HepG2 (cell line): ENCODE results near the gene WDR41. TPM values are rescaled to one million over a fixed set of nuclear protein-coding genes. Genes with fewer than 3 reads are reported as not detected.

ENCODE experiments used
- CCAR2 ChIP-seq: fragments of 200-400 bp; formaldehyde crosslinking; optimal IDR thresholded peaks from 2 replicates; pipeline ENCODE3; 2018; ENCODE audit warnings: low read depth, mild to moderate bottlenecking, low read length, moderate library complexity
- FOSL2 ChIP-seq: sonication (generic); formaldehyde crosslinking; IDR thresholded peaks from 2 replicates; pipeline ENCODE4 v1.4.0; 2020; ENCODE audit warnings: missing genetic modification reagents
- KMT2B ChIP-seq: IDR thresholded peaks from 2 replicates; pipeline ENCODE4 v1.6.1; 2016; ENCODE audit warnings: missing genetic modification reagents, missing compliant biosample characterization
- PHF20 ChIP-seq: sonication (generic); formaldehyde crosslinking; IDR thresholded peaks from 2 replicates; pipeline ENCODE4 v1.5.0; 2020; ENCODE audit warnings: mild to moderate bottlenecking, missing genetic modification reagents
- PPARG ChIP-seq: conservative IDR thresholded peaks from 2 replicates; pipeline ENCODE4 v1.6.1; 2016; ENCODE audit warnings: missing biosample characterization, missing genetic modification reagents
- ZNF18 ChIP-seq: sonication (generic); formaldehyde crosslinking; IDR thresholded peaks from 2 replicates; pipeline ENCODE4 v1.8.0; 2022; ENCODE audit warnings: mild to moderate bottlenecking, missing genetic modification reagents; ENCODE audit not compliant: insufficient replicate concordance
- ZNF589 ChIP-seq: sonication (generic); formaldehyde crosslinking; conservative IDR thresholded peaks from 2 replicates; pipeline ENCODE4 v1.8.0; 2022; ENCODE audit warnings: mild to moderate bottlenecking, moderate library complexity, missing genetic modification reagents
- ZNF644 ChIP-seq: IDR thresholded peaks from 2 replicates; pipeline ENCODE4 v1.6.1; 2016; ENCODE audit warnings: low read depth
- polyA plus RNA-seq, 8 experiments: library from polyadenylated mRNA; depleted of rRNA in 3 of 8; stranded (reverse) in 7 of 8; unstranded in 1 of 8; fragments of >200 nt; fragmentation: Illumina TruSeq in 4 of 8; extraction: Trizol in 4 of 8; gene quantifications; 2 replicates each; pipeline versions ENCODE4 v1.2.1 to v1.2.3, GENCODE V29; 2011 to 2016; ENCODE audit warnings: low read depth in 4 of 8, missing spikeins in 1 of 8, mixed read lengths in 1 of 8; ENCODE audit not compliant: insufficient read depth in 1 of 8
- total RNA-seq, 5 experiments: library from RNA; depleted of rRNA; stranded (reverse); fragments of >200 nt; fragmentation: Illumina TruSeq; extraction: Trizol; gene quantifications; 2 replicates each; pipeline ENCODE4 v1.2.3, GENCODE V29; 2016; ENCODE audit warnings: low read depth in 1 of 5
- TF ChIP-seq, protein P1 (sequence below): sonication (generic); formaldehyde crosslinking; IDR thresholded peaks from one replicate; pipeline ENCODE4 v1.5.1; 2020; ENCODE audit warnings: mild to moderate bottlenecking, missing genetic modification reagents; ENCODE audit errors: not compliant biosample characterization
- TF ChIP-seq, protein P2 (sequence below): IDR thresholded peaks from 2 replicates; pipeline ENCODE4 v1.6.1; 2018; ENCODE audit warnings: missing genetic modification reagents
- TF ChIP-seq, protein P3 (sequence below): sonication (generic); formaldehyde crosslinking; IDR thresholded peaks from 2 replicates; pipeline ENCODE4 v1.5.0; 2020; ENCODE audit warnings: missing genetic modification reagents

The WDR41 gene
- total and polyA plus RNA-seq, 2 of the 13 experiments (the other 11 are each of a cell fraction or from before 2014, with no cell fraction given): 18.9 to 39.3 TPM

DNA sequence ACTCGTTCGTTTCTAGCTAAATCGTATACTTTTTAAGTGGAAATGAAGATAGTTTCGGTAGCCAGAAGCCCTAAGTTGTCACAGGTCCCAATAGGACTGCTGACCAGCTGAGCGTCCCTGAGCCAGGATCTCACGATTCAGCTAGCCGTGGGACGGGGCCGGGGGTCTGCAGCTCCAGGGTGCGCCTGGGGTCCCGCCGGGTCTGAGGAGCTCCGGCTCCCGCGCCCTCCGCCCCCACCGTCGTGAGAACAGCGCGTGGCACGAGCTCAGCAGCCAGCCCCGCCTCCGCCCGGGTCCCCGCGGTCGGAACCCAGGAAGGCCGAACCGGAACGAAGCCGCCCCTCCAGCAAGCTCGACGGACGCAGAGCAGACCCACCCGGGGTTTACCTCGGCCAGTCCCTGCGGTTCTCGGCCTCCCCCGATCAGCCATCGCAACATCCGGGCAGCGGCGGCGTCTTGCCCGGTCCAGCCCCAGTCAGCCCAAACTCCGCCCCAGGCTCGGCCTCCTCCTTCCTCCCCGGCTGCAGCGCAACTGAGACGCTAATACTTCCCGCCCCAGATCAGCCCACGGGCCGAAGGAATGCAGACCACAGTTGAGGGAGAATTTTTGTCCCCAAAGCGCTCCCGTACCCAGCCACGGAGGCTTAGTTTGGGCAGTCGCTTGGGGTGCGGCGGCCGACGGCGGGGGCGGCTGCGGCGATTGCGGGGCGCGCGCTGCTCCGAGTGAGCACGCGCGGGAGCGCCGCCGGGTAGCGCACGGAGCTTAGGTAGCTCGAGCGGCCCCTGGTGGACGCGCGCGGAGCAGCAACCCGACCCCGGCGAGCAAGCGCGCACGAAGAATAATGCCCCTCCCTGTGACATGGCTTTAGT, at the start of gene WDR41 (continued):
- TF ChIP-seq ZNF18 (CRISPR knock-in tag): peak; percentile 76
- peak; percentile 26; the same call in 1 of the 2 replicates for TF ChIP-seq FOSL2
- TF ChIP-seq, protein P1, sequence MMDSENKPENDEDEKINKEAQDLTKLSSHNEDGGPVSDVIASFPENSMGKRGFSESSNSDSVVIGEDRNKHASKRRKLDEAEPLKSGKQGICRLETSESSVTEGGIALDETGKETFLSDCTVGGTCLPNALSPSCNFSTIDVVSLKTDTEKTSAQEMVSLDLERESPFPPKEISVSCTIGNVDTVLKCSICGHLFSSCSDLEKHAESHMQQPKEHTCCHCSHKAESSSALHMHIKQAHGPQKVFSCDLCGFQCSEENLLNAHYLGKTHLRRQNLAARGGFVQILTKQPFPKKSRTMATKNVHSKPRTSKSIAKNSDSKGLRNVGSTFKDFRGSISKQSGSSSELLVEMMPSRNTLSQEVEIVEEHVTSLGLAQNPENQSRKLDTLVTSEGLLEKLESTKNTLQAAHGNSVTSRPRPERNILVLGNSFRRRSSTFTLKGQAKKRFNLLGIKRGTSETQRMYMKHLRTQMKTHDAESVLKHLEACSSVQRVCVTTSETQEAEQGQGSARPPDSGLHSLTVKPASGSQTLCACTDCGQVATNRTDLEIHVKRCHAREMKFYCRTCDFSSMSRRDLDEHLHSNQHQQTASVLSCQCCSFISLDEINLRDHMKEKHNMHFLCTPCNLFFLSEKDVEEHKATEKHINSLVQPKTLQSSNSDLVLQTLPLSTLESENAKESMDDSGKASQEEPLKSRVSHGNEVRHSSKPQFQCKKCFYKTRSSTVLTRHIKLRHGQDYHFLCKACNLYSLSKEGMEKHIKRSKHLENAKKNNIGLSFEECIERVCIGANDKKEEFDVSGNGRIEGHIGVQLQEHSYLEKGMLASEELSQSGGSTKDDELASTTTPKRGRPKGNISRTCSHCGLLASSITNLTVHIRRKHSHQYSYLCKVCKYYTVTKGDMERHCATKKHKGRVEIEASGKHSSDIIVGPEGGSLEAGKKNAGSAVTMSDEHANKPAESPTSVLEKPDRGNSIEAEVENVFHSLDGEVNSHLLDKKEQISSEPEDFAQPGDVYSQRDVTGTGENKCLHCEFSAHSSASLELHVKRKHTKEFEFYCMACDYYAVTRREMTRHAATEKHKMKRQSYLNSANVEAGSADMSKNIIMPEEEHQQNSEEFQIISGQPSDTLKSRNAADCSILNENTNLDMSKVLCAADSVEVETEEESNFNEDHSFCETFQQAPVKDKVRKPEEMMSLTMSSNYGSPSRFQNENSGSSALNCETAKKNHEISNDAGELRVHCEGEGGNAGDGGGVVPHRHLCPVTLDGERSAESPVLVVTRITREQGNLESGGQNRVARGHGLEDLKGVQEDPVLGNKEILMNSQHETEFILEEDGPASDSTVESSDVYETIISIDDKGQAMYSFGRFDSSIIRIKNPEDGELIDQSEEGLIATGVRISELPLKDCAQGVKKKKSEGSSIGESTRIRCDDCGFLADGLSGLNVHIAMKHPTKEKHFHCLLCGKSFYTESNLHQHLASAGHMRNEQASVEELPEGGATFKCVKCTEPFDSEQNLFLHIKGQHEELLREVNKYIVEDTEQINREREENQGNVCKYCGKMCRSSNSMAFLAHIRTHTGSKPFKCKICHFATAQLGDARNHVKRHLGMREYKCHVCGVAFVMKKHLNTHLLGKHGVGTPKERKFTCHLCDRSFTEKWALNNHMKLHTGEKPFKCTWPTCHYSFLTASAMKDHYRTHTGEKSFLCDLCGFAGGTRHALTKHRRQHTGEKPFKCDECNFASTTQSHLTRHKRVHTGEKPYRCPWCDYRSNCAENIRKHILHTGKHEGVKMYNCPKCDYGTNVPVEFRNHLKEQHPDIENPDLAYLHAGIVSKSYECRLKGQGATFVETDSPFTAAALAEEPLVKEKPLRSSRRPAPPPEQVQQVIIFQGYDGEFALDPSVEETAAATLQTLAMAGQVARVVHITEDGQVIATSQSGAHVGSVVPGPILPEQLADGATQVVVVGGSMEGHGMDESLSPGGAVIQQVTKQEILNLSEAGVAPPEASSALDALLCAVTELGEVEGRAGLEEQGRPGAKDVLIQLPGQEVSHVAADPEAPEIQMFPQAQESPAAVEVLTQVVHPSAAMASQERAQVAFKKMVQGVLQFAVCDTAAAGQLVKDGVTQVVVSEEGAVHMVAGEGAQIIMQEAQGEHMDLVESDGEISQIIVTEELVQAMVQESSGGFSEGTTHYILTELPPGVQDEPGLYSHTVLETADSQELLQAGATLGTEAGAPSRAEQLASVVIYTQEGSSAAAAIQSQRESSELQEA (CRISPR knock-in tag): peak; percentile 85
- TF ChIP-seq PHF20 (CRISPR knock-in tag): peak; percentile 68; the same call in 1 of the 2 replicates
- 0 out of 2 replicates have a peak, but pooled peaks have one; percentile 25 for TF ChIP-seq ZNF589 (CRISPR knock-in tag)
- TF ChIP-seq, protein P2, sequence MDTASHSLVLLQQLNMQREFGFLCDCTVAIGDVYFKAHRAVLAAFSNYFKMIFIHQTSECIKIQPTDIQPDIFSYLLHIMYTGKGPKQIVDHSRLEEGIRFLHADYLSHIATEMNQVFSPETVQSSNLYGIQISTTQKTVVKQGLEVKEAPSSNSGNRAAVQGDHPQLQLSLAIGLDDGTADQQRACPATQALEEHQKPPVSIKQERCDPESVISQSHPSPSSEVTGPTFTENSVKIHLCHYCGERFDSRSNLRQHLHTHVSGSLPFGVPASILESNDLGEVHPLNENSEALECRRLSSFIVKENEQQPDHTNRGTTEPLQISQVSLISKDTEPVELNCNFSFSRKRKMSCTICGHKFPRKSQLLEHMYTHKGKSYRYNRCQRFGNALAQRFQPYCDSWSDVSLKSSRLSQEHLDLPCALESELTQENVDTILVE (CRISPR knock-in tag): peak; percentile 65; the same call in 1 of the 2 replicates
- 0 out of 2 replicates have a peak, but pooled peaks have one; percentile 16 for TF ChIP-seq ZNF644 (CRISPR knock-in tag)
- TF ChIP-seq KMT2B: peak; percentile 92
- TF ChIP-seq CCAR2: no peak
- TF ChIP-seq PPARG (CRISPR knock-in tag): no peak
- TF ChIP-seq, protein P3, sequence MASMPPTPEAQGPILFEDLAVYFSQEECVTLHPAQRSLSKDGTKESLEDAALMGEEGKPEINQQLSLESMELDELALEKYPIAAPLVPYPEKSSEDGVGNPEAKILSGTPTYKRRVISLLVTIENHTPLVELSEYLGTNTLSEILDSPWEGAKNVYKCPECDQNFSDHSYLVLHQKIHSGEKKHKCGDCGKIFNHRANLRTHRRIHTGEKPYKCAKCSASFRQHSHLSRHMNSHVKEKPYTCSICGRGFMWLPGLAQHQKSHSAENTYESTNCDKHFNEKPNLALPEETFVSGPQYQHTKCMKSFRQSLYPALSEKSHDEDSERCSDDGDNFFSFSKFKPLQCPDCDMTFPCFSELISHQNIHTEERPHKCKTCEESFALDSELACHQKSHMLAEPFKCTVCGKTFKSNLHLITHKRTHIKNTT: no peak
